GM12878 (cell line): ENCODE results near the gene TRPM5. TPM values are rescaled to one million over a fixed set of nuclear protein-coding genes. Genes with fewer than 3 reads are reported as not detected.

Source experiments
- ATAC-seq: fragments of 200-7000 bp; cut with Tn5 transposase; 3 replicates; pipeline ENCODE4 v1.9.1; 2020; ENCODE audit warnings: mild to moderate bottlenecking, moderate library complexity
- BruUV-seq: library from RNA; stranded (reverse); fragments of 400-500 nt; replicated peaks from 2 replicates; lab custom pipeline; 2021; lab: Mats Ljungman, UMichigan
- CTCF ChIA-PET: fragments of 300-600 bp; sonication (Branson Sonifier 250); formaldehyde crosslinking; extraction: SDS; loops from one replicate; lab custom pipeline; 2021; ENCODE audit warnings: inconsistent platforms; lab: Yijun Ruan, JAX
- POLR2A ChIA-PET: fragments of 350-600 bp; formaldehyde crosslinking; extraction: SDS; loops from one replicate; lab custom pipeline; 2021; ENCODE audit warnings: inconsistent platforms; lab: Charles Lee
- RAD21 ChIA-PET: fragments of 300-600 bp; sonication (Branson Sonifier 250); formaldehyde crosslinking; loops from one replicate; lab custom pipeline; 2023; ENCODE audit warnings: antibody characterized with exemption; ENCODE audit not compliant: unreplicated experiment; lab: Charles Lee
- SMC1A ChIA-PET: fragments of 300-600 bp; sonication (Branson Sonifier 250); formaldehyde crosslinking; loops from one replicate; lab custom pipeline; 2023; ENCODE audit not compliant: unreplicated experiment, uncharacterized antibody; lab: Charles Lee
- DNase-seq: peaks from one replicate; pipeline ENCODE4 v3.0.0-alpha.2; 2011; ENCODE audit warnings: low read depth, low spot score
- FAIRE-seq: peaks from 3 replicates; lab custom pipeline; 2011; peaks lifted over from hg19 to GRCh38; lab: Jason Lieb, UNC
- H2AFZ ChIP-seq: 2 replicates; pipeline ENCODE4 v1.6.0; 2011; ENCODE audit warnings: low read depth, low read length, control low read depth; ENCODE audit not compliant: control insufficient read depth
- H3K27ac ChIP-seq: 2 replicates; pipeline ENCODE4 v1.5.1; 2011; ENCODE audit warnings: control low read depth; ENCODE audit not compliant: control insufficient read depth, insufficient read depth
- H3K27me3 ChIP-seq, 2 experiments: replicated peaks in 1 of 2; 2 replicates each; pipeline versions ENCODE4 v1.6.0 to v1.6.1; 2011; ENCODE audit warnings: low read length in 1 of 2; ENCODE audit not compliant: control insufficient read depth in 2 of 2, insufficient read depth in 2 of 2
- H3K36me3 ChIP-seq, 2 experiments: 2 replicates each; pipeline ENCODE4 v1.5.1; 2011; ENCODE audit warnings: low read length in 1 of 2; ENCODE audit not compliant: control insufficient read depth in 2 of 2, insufficient read depth in 2 of 2
- H3K4me1 ChIP-seq: 2 replicates; pipeline ENCODE4 v1.6.1; 2011; ENCODE audit warnings: mild to moderate bottlenecking, low read length, moderate library complexity, mixed read lengths; ENCODE audit not compliant: control insufficient read depth, insufficient read depth
- H3K4me2 ChIP-seq: 2 replicates; pipeline ENCODE4 v1.6.0; 2011; ENCODE audit warnings: control low read depth; ENCODE audit not compliant: control insufficient read depth, insufficient read depth
- H3K4me3 ChIP-seq: fragments of 200-600 bp; sonication (generic); 2 replicates; pipeline ENCODE4 v1.5.1; 2016
- H3K79me2 ChIP-seq: 2 replicates; pipeline ENCODE4 v1.6.0; 2011; ENCODE audit warnings: low read length; ENCODE audit not compliant: control insufficient read depth, insufficient read depth
- H3K9ac ChIP-seq: 2 replicates; pipeline ENCODE4 v1.8.0; 2011; ENCODE audit warnings: low read length, control low read depth, mixed read lengths; ENCODE audit not compliant: control insufficient read depth, insufficient read depth
- H3K9me3 ChIP-seq: replicated peaks from 3 replicates; pipeline ENCODE4 v1.5.1; 2011; ENCODE audit warnings: mild to moderate bottlenecking, low read length; ENCODE audit not compliant: control insufficient read depth, insufficient read depth
- H4K20me1 ChIP-seq: 2 replicates; pipeline ENCODE4 v1.6.0; 2011; ENCODE audit not compliant: control insufficient read depth, insufficient read depth
- IKZF1 ChIP-seq: fragments of 450-650 bp; conservative IDR thresholded peaks from 2 replicates; pipeline ENCODE4 v1.6.1; 2017; ENCODE audit warnings: antibody characterized with exemption, mild to moderate bottlenecking
- KDM1A ChIP-seq: fragments of 200-600 bp; sonication (generic); IDR thresholded peaks from 2 replicates; pipeline ENCODE4 v1.6.1; 2016; ENCODE audit warnings: borderline replicate concordance
- NFXL1 ChIP-seq: fragments of 450-650 bp; IDR thresholded peaks from 2 replicates; pipeline ENCODE4 v1.6.1; 2017; ENCODE audit warnings: antibody characterized with exemption, mild to moderate bottlenecking, borderline replicate concordance
- NFYA ChIP-seq: IDR thresholded peaks from 2 replicates; pipeline ENCODE4 v1.6.1; 2011; ENCODE audit warnings: low read depth, mild to moderate bottlenecking, low read length, improper control_type of control experiment, borderline replicate concordance
- POU2F2 ChIP-seq: IDR thresholded peaks from 3 replicates; pipeline ENCODE4 v1.6.1; 2011; ENCODE audit warnings: low read depth, mild to moderate bottlenecking, low read length, borderline replicate concordance
- PRDM15 ChIP-seq: fragments of 450-650 bp; formaldehyde crosslinking; IDR thresholded peaks from 2 replicates; pipeline ENCODE4 v1.4.0; 2020; ENCODE audit warnings: mild to moderate bottlenecking, moderate library complexity
- SMARCA5 ChIP-seq: fragments of 450-650 bp; IDR thresholded peaks from 2 replicates; pipeline ENCODE4 v1.6.1; 2017; ENCODE audit warnings: mild to moderate bottlenecking
- SREBF2 ChIP-seq: IDR thresholded peaks from 2 replicates; pipeline ENCODE4 v1.6.1; 2012; ENCODE audit warnings: mild to moderate bottlenecking, low read length
- ZNF24 ChIP-seq: fragments of 450-650 bp; IDR thresholded peaks from 2 replicates; pipeline ENCODE4 v1.6.1; 2017; ENCODE audit warnings: antibody characterized with exemption, mild to moderate bottlenecking
- ZNF274 ChIP-seq: IDR thresholded peaks from one replicate; pipeline ENCODE4 v1.8.0; 2011; ENCODE audit not compliant: insufficient read length, insufficient read depth
- WGBS: methylation state at CpG from one replicate; pipeline ENCODE4 v1.1.6; 2016; ENCODE audit warnings: low lambda C conversion rate; ENCODE audit not compliant: insufficient replicate concordance, insufficient coverage; ENCODE audit errors: missing lambda C conversion rate; 5-methylcytosine and 5-hydroxymethylcytosine counted together
- in situ Hi-C: fragments of 300-500 bp; cut with MboI; formaldehyde crosslinking; loops from 9 replicates; pipeline ENCODE4 v1.14.3; 2018; ENCODE audit warnings: mixed read lengths
- intact Hi-C: fragments of 100-400 bp; cut with micrococcal nuclease; formaldehyde crosslinking; loops from one replicate; pipeline ENCODE4 v1.14.2; 2022; ENCODE audit not compliant: unreplicated experiment
- polyA plus RNA-seq, 11 experiments: library from polyadenylated mRNA; depleted of rRNA in 4 of 11; unstranded in 6 of 11; stranded (reverse) in 5 of 11; fragments of >200 nt; fragmentation: Nextera tagmentation in 4 of 11; fragmentation: Illumina TruSeq in 1 of 11; extraction: Ambion mirVana in 4 of 11; extraction: Trizol in 1 of 11; gene quantifications; 1 replicate in 1 of 11; 2 replicates in 10 of 11; pipeline versions ENCODE4 v1.2.1 to v1.2.3, GENCODE V29; 2011 to 2016; ENCODE audit warnings: inconsistent platforms in 2 of 11, missing spikeins in 2 of 11, low read depth in 1 of 11
- total RNA-seq, 4 experiments: library from RNA; depleted of rRNA in 3 of 4; stranded (reverse); fragments of >200 nt in 3 of 4; fragmentation: Illumina TruSeq in 1 of 4; extraction: Trizol in 1 of 4; gene quantifications; 2 replicates each; pipeline versions ENCODE4 v1.2.1 to v1.2.3, GENCODE V29; 2013 to 2021

Gene TRPM5
- total and polyA plus RNA-seq, 10 of the 15 experiments (the other 5 are each of a cell fraction or from before 2014, with no cell fraction given): not detected

- Histone ChIP-seq H3K36me3 (peaks cover 0 to 45% of the 10 kb centered on the region in 2 experiments; a peak in 3 of 4 replicates), H2AFZ (no peak overlapping the region), H3K27ac (no peak overlapping the region), H3K79me2 (peaks cover 18% of the 10 kb centered on the region), H3K4me3 (no peak overlapping the region), H3K4me2 (no peak overlapping the region), H3K27me3 (no peaks in the 10 kb centered on the region), H3K4me1 (peaks cover 21% of the 10 kb centered on the region), H4K20me1 (no peaks in the 10 kb centered on the region; the same call in 1 of the 2 replicates), H3K9ac (no peak overlapping the region), H3K9me3 (no peaks in the 10 kb centered on the region)
- TF ChIP-seq KDM1A (no peak), IKZF1 (no peak), ZNF274 (no peak), SMARCA5 (no peak), NFYA (no peak), NFXL1 (no peak), PRDM15 (CRISPR knock-in tag) (no peak), ZNF24 (no peak), SREBF2 (no peak), POU2F2 (no peak)
- ChIA-PET POLR2A (no interaction called here), CTCF (no interaction called here), RAD21 (no interaction called here), SMC1A (no interaction called here)
- in situ Hi-C loops (loop anchor here (25.0 kb wide), 1 partner anchor 1584 kb away; the partner anchor contains the start of genes PIDD1, PNPLA2 and RPLP2), intact Hi-C loops (no loop called here)
- no peak for DNase-seq
- WGBS: over 99% methylated on average over 24 of the region's 26 CpGs
- no TSS peak for BruUV-seq
- no peak for ATAC-seq
- FAIRE-seq: no peak
Measured at GRCh38 chr11:2396471-2396870, 47.8 kb downstream of the TRPM5 start.
